Measurements from ENCODE around the gene CARHSP1. TPM values are rescaled to one million over a fixed set of nuclear protein-coding genes. Genes with fewer than 3 reads are reported as not detected.

The CARHSP1 gene
- total RNA-seq, 3 donors from 2014 or later (not counting 1 experiment from before 2014, with no cell fraction given) = 59.0 to 70.0 (median 60.1) TPM

DNA sequence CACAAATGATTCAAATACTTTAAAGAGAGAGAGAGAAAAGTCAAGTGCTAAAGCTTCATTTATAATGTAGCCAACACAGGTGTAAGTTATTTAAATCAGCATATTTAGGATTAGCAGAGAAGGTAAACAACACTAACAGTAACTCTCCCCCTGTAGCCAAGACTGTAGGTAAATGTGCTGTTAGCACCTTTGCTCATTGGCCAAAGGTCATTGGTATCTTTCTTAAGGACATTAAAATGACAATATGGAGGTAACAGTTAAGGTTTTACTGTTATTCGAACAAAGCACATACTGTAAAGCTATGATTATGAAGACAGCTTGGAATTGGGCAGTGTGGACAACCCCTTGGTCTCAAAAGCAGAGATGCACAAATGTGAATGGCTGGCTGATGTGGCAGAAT lies 42.0 kb upstream of the CARHSP1 start:
- peak overlapping the region in 1 of 2 donors; percentile 5 for H3K27ac Mint-ChIP-seq
- Histone ChIP-seq H3K36me3 (ENCODE audit: control insufficient read depth, insufficient read depth, low read length) (peaks cover 68% of the 10 kb centered on the region), H3K4me1 (ENCODE audit: control insufficient read depth, insufficient read depth, low read length) (peaks cover 9% of the 10 kb centered on the region), H3K4me3 (ENCODE audit: low read length) (no peak overlapping the region), H3K9me3 (ENCODE audit: control insufficient read depth, insufficient read depth, low read length) (no peaks in the 10 kb centered on the region), H3K27me3 (ENCODE audit: control insufficient read depth, insufficient read depth, low read length) (no peaks in the 10 kb centered on the region), H3K27ac (ENCODE audit: low read length) (no peak overlapping the region)
- peaks cover 10% of the 10 kb centered on the region for H3K36me3 Mint-ChIP-seq
- TF ChIP-seq, protein P1, sequence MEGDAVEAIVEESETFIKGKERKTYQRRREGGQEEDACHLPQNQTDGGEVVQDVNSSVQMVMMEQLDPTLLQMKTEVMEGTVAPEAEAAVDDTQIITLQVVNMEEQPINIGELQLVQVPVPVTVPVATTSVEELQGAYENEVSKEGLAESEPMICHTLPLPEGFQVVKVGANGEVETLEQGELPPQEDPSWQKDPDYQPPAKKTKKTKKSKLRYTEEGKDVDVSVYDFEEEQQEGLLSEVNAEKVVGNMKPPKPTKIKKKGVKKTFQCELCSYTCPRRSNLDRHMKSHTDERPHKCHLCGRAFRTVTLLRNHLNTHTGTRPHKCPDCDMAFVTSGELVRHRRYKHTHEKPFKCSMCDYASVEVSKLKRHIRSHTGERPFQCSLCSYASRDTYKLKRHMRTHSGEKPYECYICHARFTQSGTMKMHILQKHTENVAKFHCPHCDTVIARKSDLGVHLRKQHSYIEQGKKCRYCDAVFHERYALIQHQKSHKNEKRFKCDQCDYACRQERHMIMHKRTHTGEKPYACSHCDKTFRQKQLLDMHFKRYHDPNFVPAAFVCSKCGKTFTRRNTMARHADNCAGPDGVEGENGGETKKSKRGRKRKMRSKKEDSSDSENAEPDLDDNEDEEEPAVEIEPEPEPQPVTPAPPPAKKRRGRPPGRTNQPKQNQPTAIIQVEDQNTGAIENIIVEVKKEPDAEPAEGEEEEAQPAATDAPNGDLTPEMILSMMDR (IDR thresholded peaks at IDR 0.05) = no peak
- no peaks in the 10 kb centered on the region for H3K27me3 Mint-ChIP-seq (ENCODE audit: low read depth in 2 of 2)
- intact Hi-C loops (cut with micrococcal nuclease) = loop anchor here (10.0 kb wide), 1 partner anchor 54 kb away; the partner anchor contains the start of gene USP7
- WGBS (ENCODE audit: insufficient coverage) = 100% methylated on average over 1 of the region's 1 CpG
- H3K9me3 Mint-ChIP-seq = no peaks in the 10 kb centered on the region
- H3K4me1 Mint-ChIP-seq = peaks cover 33 to 48% of the 10 kb centered on the region in 2 donors
- H3K4me3 Mint-ChIP-seq = no peak overlapping the region
- ATAC-seq (no peak), DNase-seq (no peak)

DNA sequence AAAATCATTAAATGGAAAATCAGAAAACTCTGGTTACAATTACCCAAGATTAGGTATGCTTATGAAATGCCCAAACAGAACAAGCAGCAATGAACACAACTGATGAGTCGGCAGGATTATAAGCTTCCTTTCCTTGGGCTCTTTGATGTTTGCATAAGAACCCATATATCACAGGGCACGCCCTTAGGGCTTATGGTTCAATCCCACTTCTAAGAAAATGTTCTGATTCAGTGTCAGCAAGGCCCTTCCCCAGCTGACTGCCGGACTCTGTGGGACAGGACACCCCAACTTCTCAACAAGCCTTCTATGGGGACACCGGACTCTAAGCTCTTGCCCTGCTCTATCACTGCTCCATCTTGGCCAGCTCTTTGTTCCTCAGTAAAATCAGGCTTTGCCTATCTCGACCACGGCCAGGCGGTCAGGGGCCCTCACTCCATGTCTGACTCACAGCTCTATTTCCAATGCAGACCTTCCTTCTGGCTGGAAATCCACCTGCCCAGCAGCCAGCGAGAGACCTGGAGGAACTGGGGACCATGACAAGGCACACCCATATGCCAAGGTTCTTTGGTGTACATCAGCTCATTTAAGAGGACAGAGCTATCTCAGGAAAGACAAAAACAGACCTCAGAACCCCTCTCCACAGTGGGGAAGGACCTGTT lies 40.1 kb upstream of the CARHSP1 start:
- Histone ChIP-seq H3K4me3 (ENCODE audit: low read length) (no peak overlapping the region), H3K27ac (ENCODE audit: low read length) (no peak overlapping the region), H3K36me3 (ENCODE audit: control insufficient read depth, insufficient read depth, low read length) (peaks cover 76% of the 10 kb centered on the region), H3K27me3 (ENCODE audit: control insufficient read depth, insufficient read depth, low read length) (no peaks in the 10 kb centered on the region), H3K4me1 (ENCODE audit: control insufficient read depth, insufficient read depth, low read length) (no peaks in the 10 kb centered on the region), H3K9me3 (ENCODE audit: control insufficient read depth, insufficient read depth, low read length) (no peaks in the 10 kb centered on the region)
- no peak for ATAC-seq
- Mint-ChIP-seq H3K4me3 (no peak overlapping the region), H3K4me1 (peaks cover 14 to 32% of the 10 kb centered on the region in 2 donors), H3K9me3 (no peaks in the 10 kb centered on the region), H3K27ac (peak overlapping the region in 1 of 2 donors; percentile 66), H3K36me3 (peaks cover 18% of the 10 kb centered on the region), H3K27me3 (ENCODE audit: low read depth in 2 of 2) (no peaks in the 10 kb centered on the region)
- intact Hi-C loops (cut with micrococcal nuclease) = no loop called here
- peak in 1 of 2 donors; percentile 24 for DNase-seq
- WGBS (ENCODE audit: insufficient coverage) = 86% methylated on average over 8 of the region's 8 CpGs
- TF ChIP-seq, protein P1 (IDR thresholded peaks at IDR 0.05) = no peak

DNA sequence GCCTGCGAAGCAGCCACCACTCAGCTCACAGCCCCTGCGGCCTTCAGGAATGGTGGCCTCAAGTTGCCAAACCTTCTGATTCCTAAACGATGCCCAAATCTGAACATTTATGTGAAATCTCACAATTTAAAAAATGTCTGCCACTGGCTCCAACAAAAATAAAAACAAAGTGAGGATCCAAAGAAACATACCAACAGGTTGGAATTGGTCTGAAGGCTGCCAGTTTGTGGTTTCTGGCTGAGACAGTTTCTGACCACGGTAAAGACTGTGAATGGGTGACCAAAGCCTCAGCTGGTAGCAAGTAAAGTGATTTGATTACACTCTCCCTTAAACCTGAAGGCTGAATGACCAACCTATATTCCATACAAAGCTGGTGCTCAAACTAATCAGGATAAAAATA lies 38.3 kb upstream of the CARHSP1 start:
- intact Hi-C loops (cut with micrococcal nuclease) = no loop called here
- Mint-ChIP-seq H3K27me3 (ENCODE audit: low read depth in 2 of 2) (no peaks in the 10 kb centered on the region), H3K36me3 (peaks cover 18% of the 10 kb centered on the region), H3K4me1 (peaks cover 14 to 30% of the 10 kb centered on the region in 2 donors), H3K4me3 (no peak overlapping the region), H3K27ac (no peak overlapping the region), H3K9me3 (no peaks in the 10 kb centered on the region)
- ATAC-seq = no peak
- Histone ChIP-seq H3K27ac (ENCODE audit: low read length) (no peak overlapping the region), H3K9me3 (ENCODE audit: control insufficient read depth, insufficient read depth, low read length) (no peaks in the 10 kb centered on the region), H3K27me3 (ENCODE audit: control insufficient read depth, insufficient read depth, low read length) (no peaks in the 10 kb centered on the region), H3K4me1 (ENCODE audit: control insufficient read depth, insufficient read depth, low read length) (no peaks in the 10 kb centered on the region), H3K4me3 (ENCODE audit: low read length) (no peak overlapping the region), H3K36me3 (ENCODE audit: control insufficient read depth, insufficient read depth, low read length) (peaks cover 84% of the 10 kb centered on the region)
- no peak for DNase-seq
- WGBS (ENCODE audit: insufficient coverage) = 87% methylated on average over 4 of the region's 4 CpGs
- TF ChIP-seq, protein P1 (IDR thresholded peaks at IDR 0.05) = no peak

Data from natural killer cell (primary cell).